Bone marrow (tissue), 2 donors: ENCODE results near the gene GDI1.

ENCODE experiments used
- DNase-seq, 2 donors: peaks; one replicate each; lab custom pipeline; 2025; lab: John Stamatoyannopoulos, UW

GDI1 gene

DNA sequence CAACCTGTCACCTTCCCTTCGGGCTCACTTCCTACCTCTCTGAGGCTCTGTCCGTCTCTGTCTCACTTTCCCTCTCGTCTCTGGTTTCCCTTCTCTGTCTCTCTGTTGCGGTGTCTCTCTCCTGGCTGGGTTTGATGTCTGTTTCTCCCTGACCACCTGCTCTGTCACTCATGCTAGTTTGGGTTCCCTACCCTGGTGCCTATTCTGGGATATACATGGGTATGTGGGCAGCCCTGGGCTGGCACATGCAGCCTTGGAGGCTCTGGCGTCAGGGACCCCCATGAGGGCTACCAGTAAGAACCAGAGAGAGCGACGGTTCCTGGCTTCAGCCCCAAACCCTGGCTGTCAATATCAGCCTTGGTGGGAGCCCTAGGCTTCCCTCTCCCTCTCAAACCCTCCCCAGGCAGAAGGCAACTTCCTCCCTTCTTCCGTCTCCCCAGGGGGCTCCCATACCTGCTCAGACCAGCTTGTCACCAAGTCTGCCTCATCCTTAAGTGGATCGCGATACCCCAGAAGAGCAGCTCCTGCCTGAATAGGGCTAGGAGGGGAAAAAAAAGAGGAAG lies 28.2 kb upstream of the GDI1 start:
- no peak for DNase-seq

DNA sequence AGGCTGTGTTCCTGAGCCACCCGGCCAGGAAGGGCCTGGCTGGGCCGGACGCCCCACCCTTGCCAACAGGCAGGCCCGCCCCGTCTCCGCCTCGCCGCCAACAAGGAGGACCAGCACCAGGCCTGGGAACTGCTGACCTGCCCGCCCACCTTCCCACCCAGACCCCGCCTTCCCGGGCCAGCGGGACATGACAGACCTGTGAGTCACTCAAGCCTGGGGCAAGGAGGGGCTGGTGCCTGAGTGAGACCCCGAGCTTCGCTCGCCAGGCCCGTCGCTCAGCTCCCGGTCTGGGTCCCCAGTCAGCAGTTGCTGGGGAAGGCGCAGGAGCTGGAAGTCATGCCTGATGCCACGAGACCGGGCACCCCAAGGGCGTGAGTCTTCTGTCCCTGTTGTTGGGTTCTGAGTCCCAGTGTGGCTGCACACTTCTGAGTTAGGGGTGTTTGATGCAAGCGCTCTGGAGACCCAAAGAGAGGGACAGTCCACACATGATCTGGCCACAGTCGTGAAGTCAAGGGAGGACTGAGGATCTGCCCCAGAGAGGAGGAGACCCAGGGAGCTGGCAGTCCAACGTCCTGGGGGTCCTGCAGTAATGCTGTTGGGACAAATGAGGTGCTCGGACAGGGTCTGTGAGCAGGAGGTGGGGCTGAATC lies 27.6 kb upstream of the GDI1 start, which contains the start of gene DNASE1L1:
TSS of gene DNASE1L1 (minus strand) at position 33 of the 650 bp plus-strand sequence. CDS start 3,686 bp downstream, outside the sequence.
- DNase-seq, result peak; percentile 54 to 73

GRCh38 chrX:154411981-154412340 lies 25.0 kb upstream of the GDI1 start:
- DNase-seq, result no peak

DNA sequence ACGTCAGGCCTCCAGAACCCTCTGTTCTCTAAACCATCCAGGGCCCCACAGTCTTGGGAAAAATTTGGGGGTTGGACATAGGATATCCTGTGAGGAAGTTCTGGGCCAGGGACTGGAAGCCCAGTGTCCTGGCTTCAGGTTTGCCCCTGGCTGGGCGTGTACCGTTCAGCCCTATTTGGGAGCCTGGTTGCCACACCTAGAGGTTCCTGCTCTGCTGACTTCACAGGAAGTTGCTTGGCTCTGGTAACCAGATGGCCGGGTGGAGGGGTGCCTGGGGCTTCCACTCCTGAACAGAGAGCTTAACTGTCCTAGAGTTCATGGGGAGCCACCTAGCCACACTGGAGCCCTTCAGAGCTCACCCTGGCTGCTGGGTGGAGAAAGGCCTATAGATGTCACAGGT lies 24.5 kb upstream of the GDI1 start:
- DNase-seq, result peak in 1 of 2 donors; percentile 23

- no peak for DNase-seq
These were observed 23.8 kb upstream of the GDI1 start for GRCh38 chrX:154413142-154413541.

GRCh38 chrX:154417157-154417556 lies 19.8 kb upstream of the GDI1 start:
- no peak for DNase-seq

GRCh38 chrX:154419189-154419588 lies 17.8 kb upstream of the GDI1 start:
- no peak for DNase-seq

- no peak for DNase-seq
These were observed 17.1 kb upstream of the GDI1 start for GRCh38 chrX:154419688-154420401.

- no peak for DNase-seq
These were observed 16.6 kb upstream of the GDI1 start for GRCh38 chrX:154420402-154420756.

DNA sequence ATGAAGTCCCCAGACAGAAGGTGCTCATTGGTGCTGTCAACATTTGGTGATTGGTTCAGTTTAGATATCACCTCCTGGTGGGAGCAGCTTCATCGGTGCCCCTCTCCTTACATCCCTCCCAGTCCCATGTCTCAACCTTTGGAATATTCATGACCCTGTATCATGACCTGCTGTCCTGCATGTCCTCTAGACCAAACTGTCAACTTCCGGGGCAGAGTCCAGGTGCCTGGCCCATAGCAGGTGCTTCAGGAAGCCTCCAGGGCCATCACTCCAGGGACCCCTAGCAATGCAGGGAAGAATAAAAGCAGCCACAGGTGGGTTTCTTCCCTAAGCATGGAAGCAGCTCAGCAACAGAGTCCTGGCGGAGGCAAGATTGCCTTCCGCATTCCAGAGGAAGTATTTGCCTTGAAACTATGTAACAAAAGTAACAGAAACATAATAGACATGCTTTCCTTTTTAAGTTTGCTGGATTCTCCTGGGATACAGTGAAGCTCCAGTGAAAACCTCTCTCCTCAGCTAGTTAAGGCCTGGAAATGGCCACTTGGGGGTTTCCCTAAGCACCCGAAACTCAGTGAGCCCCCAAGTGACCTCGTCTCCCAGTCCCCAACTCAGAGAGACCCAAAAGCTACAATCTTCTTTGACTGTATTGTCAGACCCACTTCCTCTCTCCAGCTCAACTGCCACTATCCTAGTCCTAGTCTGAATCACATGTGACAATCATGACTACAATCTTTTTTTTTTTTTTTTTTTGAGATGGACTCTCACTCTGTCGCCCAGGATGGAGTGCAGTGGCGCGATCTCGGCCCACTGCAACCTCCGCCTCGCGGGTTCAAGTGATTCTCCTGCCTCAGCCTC lies 9.8 kb upstream of the GDI1 start:
- DNase-seq, result no peak

DNA sequence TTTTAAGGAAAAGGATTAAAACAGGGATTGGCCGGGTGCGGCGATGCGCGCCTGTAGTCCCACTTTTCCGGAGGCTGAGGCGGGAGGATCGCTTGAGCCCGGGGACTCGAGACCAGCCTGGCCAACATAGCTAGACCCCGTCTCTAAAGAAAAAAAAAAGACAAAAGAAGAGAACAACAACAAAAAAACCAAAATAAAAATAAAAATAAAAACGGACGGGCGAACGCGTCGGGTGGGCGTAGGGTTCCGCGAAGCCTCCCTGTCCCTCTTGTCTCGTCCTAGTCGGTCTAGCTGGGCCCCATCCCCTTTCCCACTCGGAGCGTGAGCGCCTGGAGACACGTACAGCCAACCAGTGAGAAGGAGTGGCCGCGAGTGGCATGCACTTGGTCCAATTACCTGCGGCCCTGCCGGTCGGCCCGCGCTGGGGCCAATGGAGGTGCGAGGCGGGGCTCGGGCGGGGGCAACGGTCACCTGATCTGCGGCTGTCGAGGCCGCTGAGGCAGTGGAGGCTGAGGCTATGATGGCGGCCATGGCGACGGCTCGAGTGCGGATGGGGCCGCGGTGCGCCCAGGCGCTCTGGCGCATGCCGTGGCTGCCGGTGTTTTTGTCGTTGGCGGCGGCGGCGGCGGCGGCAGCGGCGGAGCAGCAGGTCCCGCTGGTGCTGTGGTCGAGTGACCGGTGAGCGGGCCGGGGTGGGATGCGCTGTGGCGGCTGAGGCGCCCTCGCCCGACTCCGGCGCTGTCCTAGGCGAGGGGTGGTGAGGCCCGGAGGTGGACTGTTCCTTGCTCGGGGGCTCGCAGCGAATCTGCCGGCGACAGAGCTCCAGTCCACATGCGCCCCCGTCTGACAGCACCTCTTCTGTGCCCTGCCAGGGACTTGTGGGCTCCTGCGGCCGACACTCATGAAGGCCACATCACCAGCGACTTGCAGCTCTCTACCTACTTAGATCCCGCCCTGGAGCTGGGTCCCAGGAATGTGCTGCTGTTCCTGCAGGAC lies 8.5 kb upstream of the GDI1 start, which contains the start of gene ATP6AP1:
TSS of gene ATP6AP1 (plus strand) at position 502 of the 996 bp plus-strand sequence. CDS start at position 518, 16 bp downstream.
- peak; percentile 39 to 75 for DNase-seq

DNA sequence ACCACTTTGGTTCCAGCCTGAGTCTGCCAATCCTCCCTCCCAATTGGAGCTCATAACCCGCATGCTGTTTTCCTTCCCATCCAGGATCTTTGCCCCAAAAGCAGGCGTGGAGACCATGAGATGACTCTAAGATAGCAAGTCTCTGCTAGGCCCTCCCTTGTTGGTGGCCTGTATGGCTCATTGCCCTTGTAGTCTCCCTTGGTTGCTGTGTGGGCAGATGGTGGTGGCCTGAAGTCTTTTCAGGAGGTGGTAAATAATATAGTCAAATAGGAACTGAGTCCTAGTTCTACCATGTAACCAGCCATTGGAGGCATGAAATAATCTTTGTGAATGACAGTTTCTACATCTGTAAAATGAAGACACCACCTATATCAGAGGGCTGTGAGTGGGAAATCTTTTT lies 7.2 kb upstream of the GDI1 start:
- no peak for DNase-seq

- DNase-seq, result no peak
These were observed 6.5 kb upstream of the GDI1 start for GRCh38 chrX:154430479-154430878.

DNA sequence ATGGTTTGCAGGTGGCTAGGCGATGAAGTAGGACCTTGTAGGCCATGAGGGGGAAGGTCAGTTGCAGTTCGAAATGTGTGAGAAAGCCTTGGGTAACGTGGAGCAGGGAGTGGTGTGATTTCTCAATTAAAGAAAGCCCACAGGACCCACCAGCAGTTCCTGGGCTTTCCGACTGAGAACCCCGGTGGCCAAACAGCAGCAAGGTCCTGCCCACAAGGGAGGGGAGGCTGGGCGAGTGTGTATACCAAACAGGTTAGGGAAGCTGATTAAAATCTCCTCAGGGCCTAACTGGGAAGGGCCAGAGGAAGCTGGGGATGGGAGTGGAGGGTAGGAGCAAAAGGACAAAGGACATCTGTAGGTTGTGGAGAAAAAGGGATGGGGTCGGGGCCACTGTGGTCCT lies 6.0 kb upstream of the GDI1 start:
- peak in 1 of 2 donors; percentile 20 for DNase-seq

DNA sequence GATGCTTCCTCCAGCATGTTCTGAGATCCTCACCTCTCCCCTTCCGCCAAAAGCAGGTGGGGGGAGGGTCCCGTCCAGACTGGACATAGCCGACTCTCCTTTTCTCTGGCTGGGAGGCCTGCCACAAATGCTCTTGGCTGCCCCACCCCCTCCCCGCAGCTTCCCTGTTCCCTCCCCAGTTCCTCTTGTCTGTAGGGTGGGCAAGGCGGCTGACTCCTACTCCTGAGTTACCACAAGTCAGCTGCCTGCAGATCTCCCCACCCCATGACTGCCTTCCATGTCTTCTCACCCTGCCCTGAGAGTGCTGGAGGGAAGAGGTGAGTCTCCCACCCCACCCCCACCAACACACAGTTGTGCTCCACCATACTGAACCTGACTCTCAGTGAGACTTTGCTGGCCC lies 5.6 kb upstream of the GDI1 start:
- peak; percentile 20 to 26 for DNase-seq

GRCh38 chrX:154432210-154432609 lies 4.7 kb upstream of the GDI1 start:
- DNase-seq, result no peak

DNA sequence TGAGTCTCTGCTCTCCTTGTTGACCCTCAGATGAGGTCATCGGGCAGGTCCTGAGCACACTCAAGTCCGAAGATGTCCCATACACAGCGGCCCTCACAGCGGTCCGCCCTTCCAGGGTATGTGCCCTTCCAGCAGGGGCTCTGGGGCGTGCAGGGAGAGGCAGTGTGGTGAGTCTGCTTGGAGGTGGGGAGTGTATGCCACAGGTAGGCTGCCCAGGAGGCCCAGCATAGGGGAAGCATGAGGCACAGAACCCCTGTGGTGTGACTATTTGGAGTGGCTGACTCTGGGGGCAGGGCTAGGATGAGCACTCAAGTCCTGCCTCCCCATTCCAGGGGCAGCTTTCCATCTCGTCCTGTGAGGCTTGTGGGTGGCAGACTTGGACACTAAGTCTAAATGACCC lies 3.3 kb upstream of the GDI1 start:
- DNase-seq, result no peak

DNA sequence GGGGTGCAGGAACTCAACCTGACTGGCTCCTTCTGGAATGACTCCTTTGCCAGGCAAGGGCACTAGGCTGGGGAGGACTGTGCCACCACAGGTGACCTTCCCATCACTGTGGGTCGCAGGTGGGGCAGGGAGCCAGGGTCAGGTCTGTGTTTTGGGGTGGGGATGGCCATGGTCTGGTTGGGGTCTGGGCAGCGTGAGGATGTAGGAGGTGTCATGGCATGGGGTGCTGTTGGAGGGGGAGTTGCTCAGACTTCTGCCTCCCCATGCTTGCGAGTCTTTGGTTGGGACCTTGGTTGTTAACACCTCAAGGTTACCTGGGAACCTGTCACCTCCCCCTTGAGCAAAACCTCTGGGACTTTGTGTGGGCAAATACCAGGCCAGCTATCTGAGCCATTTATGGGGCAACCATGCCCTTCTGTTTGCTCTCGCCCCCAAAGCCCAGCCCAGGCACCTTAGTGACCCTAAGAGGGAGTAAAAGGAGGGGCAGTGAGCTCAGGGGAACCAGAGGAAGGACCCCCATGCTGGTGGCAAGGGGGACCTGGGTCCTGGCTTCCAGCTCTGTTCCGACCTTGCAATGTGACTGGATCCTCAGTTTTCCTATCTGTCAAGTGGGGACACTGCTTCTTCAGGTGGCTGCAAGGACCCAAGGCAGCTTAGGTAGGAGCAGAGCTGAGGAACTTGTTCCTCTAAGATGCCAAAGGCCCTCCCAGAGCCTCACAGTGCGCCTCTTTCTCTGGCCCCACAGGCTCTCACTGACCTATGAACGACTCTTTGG lies 2.4 kb upstream of the GDI1 start:
- DNase-seq, result no peak

DNA sequence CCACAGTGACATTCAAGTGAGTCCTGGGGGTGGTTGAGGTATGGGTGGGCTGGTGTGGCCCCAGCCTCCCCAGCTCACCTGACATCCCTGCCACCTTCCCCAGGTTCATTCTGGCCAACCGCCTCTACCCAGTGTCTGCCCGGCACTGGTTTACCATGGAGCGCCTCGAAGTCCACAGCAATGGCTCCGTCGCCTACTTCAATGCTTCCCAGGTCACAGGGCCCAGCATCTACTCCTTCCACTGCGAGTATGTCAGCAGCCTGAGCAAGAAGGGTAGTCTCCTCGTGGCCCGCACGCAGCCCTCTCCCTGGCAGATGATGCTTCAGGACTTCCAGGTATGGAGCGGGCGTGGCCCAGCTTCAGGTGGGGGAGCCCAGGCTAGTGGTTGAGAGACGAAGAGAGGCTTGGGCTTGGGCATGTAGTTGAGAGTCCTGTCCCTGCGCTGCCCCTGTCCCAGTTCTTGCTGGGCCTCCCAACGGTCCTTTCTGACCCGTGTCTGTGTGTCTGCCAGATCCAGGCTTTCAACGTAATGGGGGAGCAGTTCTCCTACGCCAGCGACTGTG lies 1.7 kb upstream of the GDI1 start:
- DNase-seq, result no peak

- peak in 1 of 2 donors; percentile 13 for DNase-seq
These were observed 476 bp upstream of the GDI1 start for GRCh38 chrX:154436374-154436982.
